NT2/D1 (cell line): ENCODE measurements around the gene CNTN6.

Experiments
- YY1 ChIP-seq: IDR thresholded peaks from 2 replicates; pipeline ENCODE4 v1.6.1; 2011; ENCODE audit not compliant: insufficient read length, insufficient read depth
- ZNF274 ChIP-seq: IDR thresholded peaks from 2 replicates; pipeline ENCODE4 v1.6.1; 2011; ENCODE audit warnings: mild to moderate bottlenecking, low read depth, low read length

DNA sequence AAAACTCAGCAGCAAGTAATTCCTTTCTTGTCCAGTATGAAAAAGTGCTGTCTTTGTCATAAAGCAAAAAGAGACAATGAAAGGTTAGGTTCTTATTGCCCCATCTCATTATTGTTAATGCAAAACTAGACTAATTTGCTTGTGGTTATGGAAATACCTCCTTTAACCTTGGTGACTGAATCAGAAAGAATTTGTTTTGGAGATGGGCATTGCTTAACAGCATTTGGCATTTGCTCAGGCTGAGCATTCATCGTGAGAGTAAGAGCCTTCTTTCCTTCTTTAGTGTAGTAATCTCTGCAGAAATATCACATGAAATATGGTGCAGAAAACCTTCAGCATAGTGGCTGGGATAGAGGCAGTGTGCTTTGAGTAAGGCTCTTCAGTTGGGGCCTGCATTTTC is 103.1 kb downstream of the CNTN6 start:
- no peak for TF ChIP-seq ZNF274
- no peak for TF ChIP-seq YY1
